Measurements from ENCODE around the gene USP20. TPM values are rescaled to one million over a fixed set of nuclear protein-coding genes. Genes with fewer than 3 reads are reported as not detected.
"Not testable (repeated sequence)": the region's sequence is repeated elsewhere in the genome, so short reads cannot be mapped to it uniquely, and the experiment has no call there.

The USP20 gene
- total and polyA plus RNA-seq, 12 donors: 8.3 to 73.4 (median 34.5) TPM

GRCh38 chr9:129794549-129794948 lies 40.7 kb upstream of the USP20 start:
- no peaks in the 10 kb centered on the region for H3K27me3 ChIP-seq
- no peak overlapping the region for H3K4me3 ChIP-seq
- WGBS, 4 donors: 73 to 85% (median 82%) methylated on average over 8 of the region's 8 CpGs
- H3K27ac ChIP-seq: no peak overlapping the region
- H3K4me1 ChIP-seq (replicated peaks in 1 of 2): no peaks in the 10 kb centered on the region
- no peaks in the 10 kb centered on the region for H3K36me3 ChIP-seq (replicated peaks in 1 of 2)
- no peak for DNase-seq
- no peaks in the 10 kb centered on the region for H3K9me3 ChIP-seq (replicated peaks in 1 of 3)
- intact Hi-C loops (cut with DNase I): no loop called here
- TF ChIP-seq CTCF (IDR thresholded peaks at IDR 0.05) (no peak), POLR2A (IDR thresholded peaks at IDR 0.05) (no peak)

- intact Hi-C loops (cut with DNase I); H3K4me1 ChIP-seq (replicated peaks in 1 of 2); DNase-seq; H3K4me3 ChIP-seq; H3K27me3 ChIP-seq; H3K36me3 ChIP-seq (replicated peaks in 1 of 2); H3K27ac ChIP-seq; H3K9me3 ChIP-seq (replicated peaks in 1 of 3): not testable (repeated sequence)
- WGBS, 4 donors: 40 to 80% (median 73%) methylated on average over 1 to 2 of the region's 2 CpGs
These were observed 39.2 kb upstream of the USP20 start for GRCh38 chr9:129796029-129796428.

GRCh38 chr9:129798973-129799372 lies 36.3 kb upstream of the USP20 start:
- Histone ChIP-seq H3K4me3 (no peak overlapping the region), H3K4me1 (replicated peaks in 1 of 2) (peaks cover 0 to 4% of the 10 kb centered on the region in 2 donors), H3K27ac (no peak overlapping the region), H3K36me3 (replicated peaks in 1 of 2) (no peaks in the 10 kb centered on the region), H3K9me3 (replicated peaks in 1 of 3) (no peaks in the 10 kb centered on the region), H3K27me3 (no peaks in the 10 kb centered on the region)
- 51 to 62% (median 59%) methylated on average over 6 of the region's 6 CpGs for WGBS, 4 donors
- TF ChIP-seq CTCF (IDR thresholded peaks at IDR 0.05) (no peak), POLR2A (IDR thresholded peaks at IDR 0.05) (no peak)
- intact Hi-C loops (cut with DNase I): no loop called here
- DNase-seq: no peak

- Histone ChIP-seq H3K9me3 (replicated peaks in 1 of 3) (no peaks in the 10 kb centered on the region), H3K27ac (no peak overlapping the region), H3K4me1 (replicated peaks in 1 of 2) (peaks cover 0 to 10% of the 10 kb centered on the region in 2 donors), H3K36me3 (replicated peaks in 1 of 2) (no peaks in the 10 kb centered on the region), H3K27me3 (no peaks in the 10 kb centered on the region), H3K4me3 (no peak overlapping the region)
- no peak for DNase-seq
- TF ChIP-seq POLR2A (IDR thresholded peaks at IDR 0.05) (no peak), CTCF (IDR thresholded peaks at IDR 0.05) (no peak)
- 82 to 87% (median 85%) methylated on average over 17 of the region's 17 CpGs for WGBS, 4 donors
- intact Hi-C loops (cut with DNase I): no loop called here
These were observed 33.8 kb upstream of the USP20 start for GRCh38 chr9:129801504-129801903.

- Histone ChIP-seq H3K4me3 (peak within 1 kb of the TSS; percentile 25 to 95 (median 80)), H3K4me1 (replicated peaks in 1 of 2) (peaks cover 0 to 10% of the 10 kb centered on the region in 2 donors), H3K27me3 (no peaks in the 10 kb centered on the region), H3K27ac (peak within 1 kb of the TSS; percentile 45 to 88 (median 76)), H3K36me3 (replicated peaks in 1 of 2) (peaks cover 0 to 9% of the 10 kb centered on the region in 2 donors), H3K9me3 (replicated peaks in 1 of 3) (no peaks in the 10 kb centered on the region)
- TF ChIP-seq CTCF (IDR thresholded peaks at IDR 0.05) (no peak), POLR2A (IDR thresholded peaks at IDR 0.05) (peak; percentile 78 to 82)
- intact Hi-C loops (cut with DNase I): no loop called here
- 1 to 2% (median 1%) methylated on average over 13 to 93 of the region's 93 CpGs for WGBS, 4 donors
- DNase-seq: peak; percentile 90 to 96 (median 95)
These were observed 32.2 kb upstream of the USP20 start, which contains the start of gene TOR1B for GRCh38 chr9:129802833-129803675. Gene TOR1B (plus strand): TSS chr9:129803184. CDS start chr9:129803213, 29 bp downstream.
